T-helper 17 cell (primary cell): ENCODE data around the gene SLC4A2. TPM values are rescaled to one million over a fixed set of nuclear protein-coding genes. Genes with fewer than 3 reads are reported as not detected.

Source experiments
- ATAC-seq: fragments of 150-1000 bp; cut with Tn5 transposase; 2 replicates; pipeline ENCODE4 v1.10.0; 2021; ENCODE audit warnings: mild to moderate bottlenecking, moderate library complexity
- DNase-seq, 3 donors: peaks; one replicate each; pipeline versions ENCODE4 v3.0.0 to v3.0.0-alpha.2; 2020 to 2021
- H3K9me3 ChIP-seq: one replicate; pipeline ENCODE4 v1.7.0; 2013; ENCODE audit warnings: low read length, mild to moderate bottlenecking; ENCODE audit not compliant: control insufficient read depth, poor library complexity, severe bottlenecking
- H3K27ac Mint-ChIP-seq: one replicate; pipeline ENCODE4 v1.8.0; 2022; ENCODE audit warnings: mild to moderate bottlenecking, moderate library complexity, mixed read lengths
- H3K27me3 Mint-ChIP-seq: one replicate; pipeline ENCODE4 v1.8.0; 2022; ENCODE audit warnings: mixed read lengths
- H3K36me3 Mint-ChIP-seq: one replicate; pipeline ENCODE4 v1.8.0; 2022; ENCODE audit warnings: low read depth, mixed read lengths
- H3K4me1 Mint-ChIP-seq: one replicate; pipeline ENCODE4 v1.8.0; 2022; ENCODE audit warnings: mild to moderate bottlenecking, mixed read lengths
- H3K4me3 Mint-ChIP-seq: one replicate; pipeline ENCODE4 v1.8.0; 2022; ENCODE audit warnings: mild to moderate bottlenecking, moderate library complexity, mixed read lengths
- total RNA-seq, 4 donors: library from RNA in 2 of 4; stranded (reverse) in 2 of 4; gene quantifications; one replicate each; pipeline ENCODE4 v1.2.3 and lab custom pipeline; 2022 to 2026

SLC4A2 gene
- total RNA-seq, 2 donors from 2014 or later, result 48.9 to 61.3 TPM

DNA sequence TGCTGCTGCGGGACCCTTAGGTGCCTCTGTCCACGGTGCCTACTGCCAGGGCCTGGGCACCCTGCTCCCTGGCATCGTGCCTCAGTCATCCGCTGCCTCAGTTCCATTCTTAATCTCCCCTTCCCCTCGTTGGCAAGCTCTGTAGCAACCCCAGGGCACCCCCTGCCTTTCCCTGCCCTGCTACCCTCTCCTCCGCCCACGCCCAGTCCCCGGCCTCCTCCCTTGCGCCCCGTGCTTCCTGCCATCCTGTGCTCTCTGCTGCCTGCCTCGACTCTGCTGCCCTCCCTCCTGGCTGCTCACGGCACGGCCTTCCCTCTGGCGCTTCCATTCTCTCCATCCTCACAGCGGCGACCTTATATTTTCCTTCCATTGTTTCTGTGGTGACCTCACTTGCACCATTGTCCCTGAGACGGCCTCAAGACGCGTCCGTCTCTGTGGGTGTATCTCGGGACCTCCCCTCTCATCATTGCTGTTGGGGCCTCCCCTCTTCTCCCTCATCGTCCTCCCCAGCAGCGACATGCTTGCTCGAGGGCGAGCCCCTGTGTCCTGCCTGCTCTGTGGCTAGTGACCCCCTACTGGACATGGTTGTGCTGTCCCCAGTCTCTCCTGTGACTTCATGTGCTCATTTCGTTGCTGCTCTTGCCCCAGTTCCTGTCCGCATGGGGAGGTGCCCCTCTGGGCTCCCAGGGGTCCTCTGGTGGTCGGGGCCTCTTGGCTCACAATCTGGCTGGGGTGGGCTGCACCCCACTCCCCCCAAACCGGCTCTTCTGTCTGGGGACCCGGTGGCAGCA lies 62.2 kb downstream of the SLC4A2 start:
- no peak overlapping the region for H3K27ac Mint-ChIP-seq
- H3K36me3 Mint-ChIP-seq, result peaks cover 15% of the 10 kb centered on the region
- peaks cover 24% of the 10 kb centered on the region for H3K4me1 Mint-ChIP-seq
- DNase-seq, result no peak
- H3K27me3 Mint-ChIP-seq, result no peaks in the 10 kb centered on the region
- H3K4me3 Mint-ChIP-seq, result no peak overlapping the region
- ATAC-seq, result no peak
- H3K9me3 ChIP-seq, result no peaks in the 10 kb centered on the region

DNA sequence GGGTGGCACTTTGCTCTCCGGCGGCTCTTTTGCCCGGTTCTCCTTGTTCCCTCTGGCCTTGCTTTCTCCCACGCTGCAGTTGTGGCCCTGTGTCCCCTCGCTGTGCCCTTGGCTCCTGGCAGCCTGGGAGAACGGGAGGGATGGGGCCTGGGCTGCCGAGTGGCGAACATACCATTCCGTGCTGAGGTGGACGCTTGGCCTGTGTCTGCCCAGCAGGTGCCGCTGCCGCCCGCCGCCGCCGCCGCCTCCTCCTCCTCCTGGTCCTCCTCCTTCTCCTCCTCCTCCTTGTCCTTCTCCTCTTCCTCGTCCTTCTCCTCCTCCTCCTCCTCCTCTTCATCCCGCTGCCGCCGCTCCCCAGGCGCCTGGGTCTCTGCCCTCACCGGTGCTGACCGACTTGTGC lies 62.9 kb downstream of the SLC4A2 start:
- peaks cover 15% of the 10 kb centered on the region for H3K36me3 Mint-ChIP-seq
- ATAC-seq, result no peak
- H3K4me1 Mint-ChIP-seq, result peaks cover 20% of the 10 kb centered on the region
- no peaks in the 10 kb centered on the region for H3K27me3 Mint-ChIP-seq
- no peak for DNase-seq
- no peak overlapping the region for H3K27ac Mint-ChIP-seq
- H3K9me3 ChIP-seq, result no peaks in the 10 kb centered on the region
- H3K4me3 Mint-ChIP-seq, result no peak overlapping the region

DNA sequence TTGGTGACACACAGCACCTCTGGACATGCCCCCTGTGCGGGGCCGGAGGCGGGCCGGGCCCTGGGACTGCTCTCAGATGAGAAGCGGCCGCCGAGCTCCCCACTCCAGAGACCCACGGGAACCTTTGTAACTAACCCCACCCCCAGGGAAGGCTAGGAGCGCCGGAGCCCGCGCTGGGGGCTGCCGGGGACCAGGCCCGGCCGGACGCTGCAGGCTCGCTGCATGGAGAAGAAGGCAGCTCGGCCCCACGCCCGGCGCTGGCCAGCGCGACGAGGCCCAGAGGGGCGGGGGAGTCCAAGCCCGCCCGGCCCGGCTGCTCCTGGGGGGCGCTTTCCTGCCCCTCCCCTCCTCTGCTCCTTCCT lies 63.4 kb downstream of the SLC4A2 start:
- DNase-seq (no peak), ATAC-seq (no peak)
- H3K9me3 ChIP-seq, result no peaks in the 10 kb centered on the region
- Mint-ChIP-seq H3K27ac (no peak overlapping the region), H3K27me3 (no peaks in the 10 kb centered on the region), H3K4me1 (peaks cover 18% of the 10 kb centered on the region), H3K4me3 (no peak overlapping the region), H3K36me3 (peaks cover 15% of the 10 kb centered on the region)

DNA sequence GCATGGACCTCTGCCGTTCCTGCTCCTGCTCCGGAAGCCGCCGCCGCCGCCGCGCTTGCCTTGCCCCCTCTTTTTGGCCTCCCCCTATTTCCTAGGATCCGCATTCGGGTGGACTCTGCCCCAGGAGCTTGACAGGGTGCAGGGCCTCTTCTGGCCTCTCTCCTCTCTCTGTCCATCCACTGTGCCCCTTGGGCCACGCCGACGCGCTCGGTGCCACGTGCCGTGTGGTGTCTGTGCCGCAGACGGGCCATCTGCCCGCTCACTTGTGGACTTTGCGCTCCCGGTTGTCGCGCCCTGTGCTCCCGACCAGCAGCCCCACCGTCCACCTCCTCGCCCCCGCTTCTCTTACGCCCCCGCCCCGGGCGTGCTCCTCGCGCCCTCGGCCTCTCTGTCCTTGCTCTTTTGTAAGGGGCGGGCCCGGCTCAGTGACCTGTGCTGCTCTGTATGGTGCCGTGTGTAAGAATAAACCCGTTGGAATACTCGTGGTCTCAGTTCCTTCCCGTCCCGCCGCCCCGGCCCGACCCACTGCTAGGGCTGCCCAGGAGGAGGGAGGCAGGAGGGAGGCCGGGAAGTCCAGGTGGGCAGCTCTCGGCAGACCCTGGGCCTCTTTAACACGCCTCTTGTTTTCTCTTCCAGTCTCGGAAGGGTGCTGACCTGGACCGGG lies 63.9 kb downstream of the SLC4A2 start:
- Mint-ChIP-seq H3K27ac (no peak overlapping the region), H3K27me3 (no peaks in the 10 kb centered on the region), H3K4me3 (peak overlapping the region; percentile 5), H3K36me3 (peaks cover 15% of the 10 kb centered on the region), H3K4me1 (peaks cover 18% of the 10 kb centered on the region)
- no peak for DNase-seq
- no peaks in the 10 kb centered on the region for H3K9me3 ChIP-seq
- no peak for ATAC-seq

DNA sequence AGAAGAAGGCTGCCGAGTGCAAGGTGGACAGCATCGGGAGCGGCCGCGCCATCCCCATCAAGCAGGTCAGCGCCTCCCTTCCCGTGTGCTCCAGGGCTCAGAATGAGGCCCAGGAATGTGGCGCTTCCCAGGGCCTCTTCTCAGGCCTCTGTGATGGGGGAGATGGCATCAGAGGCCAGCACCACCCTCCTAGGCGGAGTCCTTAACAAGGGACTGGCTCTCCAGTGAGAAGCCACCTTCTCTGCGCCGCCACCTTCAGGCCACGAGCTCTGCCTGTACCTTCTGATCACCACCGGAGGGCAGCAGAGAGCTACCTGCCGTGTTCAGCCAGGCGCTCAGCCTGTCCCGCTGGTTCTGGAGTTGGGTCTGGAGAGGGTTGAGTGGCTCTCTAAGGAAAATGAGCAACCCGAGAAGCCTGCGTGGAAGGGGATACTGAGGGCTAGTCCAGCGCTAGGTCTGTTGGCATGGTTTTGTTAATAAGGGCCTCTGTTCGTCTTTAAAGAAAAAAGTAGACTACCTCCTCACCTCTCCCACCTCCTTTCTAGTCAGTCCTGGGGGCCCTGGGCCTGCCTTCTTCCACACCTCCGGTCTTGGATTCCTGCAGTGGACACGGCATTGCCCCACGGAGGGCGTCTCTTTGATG lies 64.6 kb downstream of the SLC4A2 start:
- ATAC-seq (peak; percentile 97), DNase-seq (peak; percentile 71 to 82 (median 71))
- no peaks in the 10 kb centered on the region for H3K27me3 Mint-ChIP-seq
- H3K4me1 Mint-ChIP-seq, result peaks cover 15% of the 10 kb centered on the region
- H3K36me3 Mint-ChIP-seq, result peaks cover 13% of the 10 kb centered on the region
- peak overlapping the region; percentile 5 for H3K4me3 Mint-ChIP-seq
- no peak overlapping the region for H3K27ac Mint-ChIP-seq
- H3K9me3 ChIP-seq, result no peaks in the 10 kb centered on the region

DNA sequence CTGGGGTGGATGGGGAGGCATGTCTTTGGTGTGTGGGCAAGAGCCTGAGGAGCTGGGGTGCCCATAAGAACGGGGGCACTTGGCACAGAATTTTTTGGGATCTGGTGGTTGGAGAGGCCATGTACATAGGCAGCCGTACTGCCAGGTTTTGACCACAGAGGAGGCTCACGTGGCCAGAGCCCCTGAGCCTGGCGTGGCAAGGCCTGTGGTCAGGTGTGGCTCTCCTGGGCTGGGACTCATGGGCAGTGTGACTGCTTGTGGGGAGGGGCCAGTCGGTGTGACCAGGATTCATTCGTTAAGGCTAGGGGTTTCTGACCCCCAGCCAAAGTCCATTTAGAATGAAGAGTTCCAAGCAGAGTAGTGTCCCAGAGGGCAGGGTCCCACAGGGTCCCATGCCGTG lies 65.1 kb downstream of the SLC4A2 start:
- Mint-ChIP-seq H3K36me3 (peaks cover 9% of the 10 kb centered on the region), H3K4me1 (peaks cover 15% of the 10 kb centered on the region), H3K27ac (no peak overlapping the region), H3K4me3 (no peak overlapping the region), H3K27me3 (no peaks in the 10 kb centered on the region)
- no peak for ATAC-seq
- H3K9me3 ChIP-seq, result no peaks in the 10 kb centered on the region
- DNase-seq, result no peak

DNA sequence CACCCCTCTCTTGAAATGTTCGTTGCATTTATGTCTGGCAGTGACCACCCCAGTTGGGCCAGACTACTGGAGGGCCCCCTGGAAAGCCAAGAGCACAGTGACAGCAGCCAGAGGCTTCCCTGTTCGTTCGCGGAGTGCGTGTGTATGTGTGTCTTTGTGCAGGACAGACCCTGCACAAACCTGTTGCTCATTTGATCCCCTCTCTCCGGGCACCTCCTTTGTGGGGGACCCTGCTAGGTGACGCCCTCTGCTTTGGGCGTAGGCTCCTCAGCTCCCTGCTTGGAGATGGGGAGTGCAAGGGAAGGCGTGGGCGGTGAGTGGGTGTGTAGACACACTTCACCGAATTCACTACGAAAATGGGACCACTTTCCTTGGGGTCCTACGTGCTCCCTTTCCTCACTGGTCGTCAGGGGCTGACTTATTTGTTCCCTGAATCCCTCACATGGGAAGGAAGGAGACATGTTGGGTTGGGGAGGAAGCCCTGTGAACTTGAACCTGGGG lies 65.6 kb downstream of the SLC4A2 start:
- DNase-seq (no peak), ATAC-seq (no peak)
- Mint-ChIP-seq H3K27me3 (no peaks in the 10 kb centered on the region), H3K4me3 (no peak overlapping the region), H3K4me1 (peaks cover 15% of the 10 kb centered on the region), H3K27ac (no peak overlapping the region), H3K36me3 (peaks cover 9% of the 10 kb centered on the region)
- H3K9me3 ChIP-seq, result no peaks in the 10 kb centered on the region

DNA sequence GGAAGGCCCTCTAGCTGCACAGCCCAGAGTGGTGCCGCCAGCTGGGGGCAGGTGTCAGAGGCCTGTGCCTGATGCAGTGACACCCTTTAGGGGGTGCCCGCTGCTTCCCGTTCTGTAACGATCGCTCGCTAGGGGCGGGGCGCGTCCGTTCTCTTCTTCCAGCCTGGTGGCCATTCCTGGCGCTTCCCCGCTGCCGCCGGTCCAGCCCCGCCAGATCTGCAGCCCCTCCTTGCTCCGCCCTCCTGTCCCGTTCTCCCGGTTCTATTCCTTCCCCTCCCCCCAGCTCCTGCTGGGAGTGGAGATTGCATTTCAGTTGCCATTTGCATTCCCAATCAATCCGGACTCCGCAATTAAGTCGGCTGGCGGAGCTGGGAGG lies 66.1 kb downstream of the SLC4A2 start:
- ATAC-seq, result no peak
- no peak for DNase-seq
- Mint-ChIP-seq H3K4me3 (no peak overlapping the region), H3K36me3 (peaks cover 9% of the 10 kb centered on the region), H3K27me3 (no peaks in the 10 kb centered on the region), H3K4me1 (peaks cover 12% of the 10 kb centered on the region), H3K27ac (no peak overlapping the region)
- H3K9me3 ChIP-seq, result no peaks in the 10 kb centered on the region

DNA sequence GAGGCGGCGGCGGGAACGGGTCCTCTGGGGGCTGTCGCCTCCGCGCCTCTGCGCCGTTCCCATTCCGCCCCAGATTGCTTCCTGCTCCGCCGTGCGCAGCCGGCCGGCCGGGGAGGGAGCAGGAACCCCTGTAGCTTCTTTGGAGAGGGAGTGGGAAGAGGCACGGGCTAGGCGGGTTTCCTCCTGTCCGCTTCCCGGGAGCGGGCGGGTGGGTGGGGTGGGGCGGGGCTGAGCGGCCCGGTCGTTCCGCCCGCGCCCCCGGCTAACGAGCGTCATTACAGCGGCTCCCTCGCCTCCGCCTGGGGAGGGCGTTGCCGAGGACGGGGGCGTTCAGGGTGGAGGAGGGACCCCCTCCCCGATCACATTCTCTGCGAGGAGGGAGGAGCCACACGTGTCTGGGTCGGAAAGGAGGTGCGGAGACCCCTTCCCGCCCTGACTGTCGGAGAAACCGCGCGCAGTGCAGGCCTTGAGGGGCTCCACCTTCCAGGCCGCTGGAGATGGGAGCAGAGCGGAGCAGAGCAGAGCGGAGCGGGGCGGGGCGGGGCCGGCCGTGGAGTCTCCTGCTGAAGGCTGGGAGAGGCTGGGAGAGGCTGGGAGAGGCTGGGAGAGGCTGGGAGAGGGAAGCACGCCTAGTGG lies 66.6 kb downstream of the SLC4A2 start:
- H3K36me3 Mint-ChIP-seq, result peaks cover 9% of the 10 kb centered on the region
- H3K9me3 ChIP-seq, result no peaks in the 10 kb centered on the region
- ATAC-seq (no peak), DNase-seq (no peak)
- H3K27ac Mint-ChIP-seq, result no peak overlapping the region
- peaks cover 10% of the 10 kb centered on the region for H3K4me1 Mint-ChIP-seq
- H3K4me3 Mint-ChIP-seq, result no peak overlapping the region
- no peaks in the 10 kb centered on the region for H3K27me3 Mint-ChIP-seq

Other genes starting within 250 kb of the SLC4A2 start
- not detected for gene AOC1, start 207.1 kb upstream of the SLC4A2 start, total RNA-seq
- gene KCNH2, start 81.3 kb upstream of the SLC4A2 start, total RNA-seq, result 1 to 10 TPM; 2.2 to 5.6 TPM
- gene NOS3, start 68.6 kb upstream of the SLC4A2 start, total RNA-seq, result 1 to 10 TPM; 9.4 to 9.6 TPM
- gene ATG9B, start 35.1 kb upstream of the SLC4A2 start, total RNA-seq, result 10 to 100 TPM in 1 of 2 donors, 1 to 10 TPM in 1; 5.3 to 12.2 TPM
- gene ABCB8, start 31.1 kb upstream of the SLC4A2 start, total RNA-seq, result 10 to 100 TPM; 47.7 to 60.1 TPM
- 1 to 10 TPM; 6.7 to 9.1 TPM for gene ASIC3, start 11.1 kb upstream of the SLC4A2 start, total RNA-seq
- gene CDK5, start 1.7 kb upstream of the SLC4A2 start, total RNA-seq, result 1 to 10 TPM; 4.7 TPM
- 10 to 100 TPM; 67.7 to 82.2 TPM for gene FASTK, start 21.2 kb downstream of the SLC4A2 start, total RNA-seq
- 10 to 100 TPM; 46.6 to 52.4 TPM for gene TMUB1, start 23.9 kb downstream of the SLC4A2 start, total RNA-seq
- 10 to 100 TPM; 45.6 to 53.0 TPM for gene AGAP3, start 26.9 kb downstream of the SLC4A2 start, total RNA-seq
- gene GBX1, start 108.1 kb downstream of the SLC4A2 start, total RNA-seq, result not detected
- gene ASB10, start 127.7 kb downstream of the SLC4A2 start, total RNA-seq, result not detected
- gene H2BK1, start 150.9 kb downstream of the SLC4A2 start, total RNA-seq, result 1 to 10 TPM; 1.0 to 4.1 TPM
- 10 to 100 TPM; 24.2 to 26.7 TPM for gene ABCF2, start 167.6 kb downstream of the SLC4A2 start, total RNA-seq
- 10 to 100 TPM; 39.4 to 41.6 TPM for gene CHPF2, start 172.9 kb downstream of the SLC4A2 start, total RNA-seq
- gene SMARCD3, start 189.1 kb downstream of the SLC4A2 start, total RNA-seq, result 10 to 100 TPM in 1 of 2 donors, 1 to 10 TPM in 1; 9.8 to 10.7 TPM